ENCODE results near the gene ACKR2.

DNA sequence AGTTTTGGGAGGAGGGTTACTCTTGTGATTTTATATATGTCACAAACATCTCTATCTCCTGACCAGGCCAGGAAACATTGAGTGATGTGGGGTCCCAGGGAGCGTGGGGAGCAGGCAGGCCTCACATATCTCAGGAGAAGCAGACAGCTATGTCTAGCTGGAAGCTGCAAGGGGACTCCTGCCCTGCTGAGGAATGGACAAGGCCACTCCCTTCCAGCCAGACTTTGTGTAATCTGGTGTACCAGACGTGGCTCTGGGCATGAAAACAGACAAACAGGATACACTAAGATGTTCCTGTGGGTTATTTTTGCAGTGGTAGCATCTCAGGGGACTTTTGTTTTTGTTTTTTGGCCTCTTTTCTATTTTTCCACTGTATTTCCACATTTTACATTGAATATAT is 43.2 kb downstream of the ACKR2 start:
- TF ChIP-seq, protein P1, sequence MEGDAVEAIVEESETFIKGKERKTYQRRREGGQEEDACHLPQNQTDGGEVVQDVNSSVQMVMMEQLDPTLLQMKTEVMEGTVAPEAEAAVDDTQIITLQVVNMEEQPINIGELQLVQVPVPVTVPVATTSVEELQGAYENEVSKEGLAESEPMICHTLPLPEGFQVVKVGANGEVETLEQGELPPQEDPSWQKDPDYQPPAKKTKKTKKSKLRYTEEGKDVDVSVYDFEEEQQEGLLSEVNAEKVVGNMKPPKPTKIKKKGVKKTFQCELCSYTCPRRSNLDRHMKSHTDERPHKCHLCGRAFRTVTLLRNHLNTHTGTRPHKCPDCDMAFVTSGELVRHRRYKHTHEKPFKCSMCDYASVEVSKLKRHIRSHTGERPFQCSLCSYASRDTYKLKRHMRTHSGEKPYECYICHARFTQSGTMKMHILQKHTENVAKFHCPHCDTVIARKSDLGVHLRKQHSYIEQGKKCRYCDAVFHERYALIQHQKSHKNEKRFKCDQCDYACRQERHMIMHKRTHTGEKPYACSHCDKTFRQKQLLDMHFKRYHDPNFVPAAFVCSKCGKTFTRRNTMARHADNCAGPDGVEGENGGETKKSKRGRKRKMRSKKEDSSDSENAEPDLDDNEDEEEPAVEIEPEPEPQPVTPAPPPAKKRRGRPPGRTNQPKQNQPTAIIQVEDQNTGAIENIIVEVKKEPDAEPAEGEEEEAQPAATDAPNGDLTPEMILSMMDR (IDR thresholded peaks at IDR 0.05) = no peak
- TF ChIP-seq POLR2A (IDR thresholded peaks at IDR 0.05) = no peak
